ENCODE results near the gene TBL1XR1.

DNA sequence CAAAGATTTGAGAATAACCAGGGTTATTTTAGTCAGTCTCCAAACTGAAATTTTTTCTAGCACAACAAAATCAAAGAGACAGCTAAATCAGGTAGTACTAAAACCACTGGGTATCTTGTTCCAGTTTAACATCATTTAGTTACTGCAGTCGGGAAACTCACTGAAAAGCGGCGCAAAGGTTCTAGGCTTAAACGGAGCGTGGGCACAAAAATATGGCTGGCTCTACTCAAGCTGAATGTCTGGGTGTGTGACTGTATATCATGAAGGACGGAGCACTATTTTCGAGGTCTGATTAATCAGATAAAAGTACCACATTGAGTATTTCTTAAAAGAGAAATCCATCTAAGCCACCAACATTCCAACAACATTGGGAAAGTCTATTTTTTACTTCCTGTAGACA, 152.1 kb downstream of the TBL1XR1 start:
- TF ChIP-seq, protein P1, sequence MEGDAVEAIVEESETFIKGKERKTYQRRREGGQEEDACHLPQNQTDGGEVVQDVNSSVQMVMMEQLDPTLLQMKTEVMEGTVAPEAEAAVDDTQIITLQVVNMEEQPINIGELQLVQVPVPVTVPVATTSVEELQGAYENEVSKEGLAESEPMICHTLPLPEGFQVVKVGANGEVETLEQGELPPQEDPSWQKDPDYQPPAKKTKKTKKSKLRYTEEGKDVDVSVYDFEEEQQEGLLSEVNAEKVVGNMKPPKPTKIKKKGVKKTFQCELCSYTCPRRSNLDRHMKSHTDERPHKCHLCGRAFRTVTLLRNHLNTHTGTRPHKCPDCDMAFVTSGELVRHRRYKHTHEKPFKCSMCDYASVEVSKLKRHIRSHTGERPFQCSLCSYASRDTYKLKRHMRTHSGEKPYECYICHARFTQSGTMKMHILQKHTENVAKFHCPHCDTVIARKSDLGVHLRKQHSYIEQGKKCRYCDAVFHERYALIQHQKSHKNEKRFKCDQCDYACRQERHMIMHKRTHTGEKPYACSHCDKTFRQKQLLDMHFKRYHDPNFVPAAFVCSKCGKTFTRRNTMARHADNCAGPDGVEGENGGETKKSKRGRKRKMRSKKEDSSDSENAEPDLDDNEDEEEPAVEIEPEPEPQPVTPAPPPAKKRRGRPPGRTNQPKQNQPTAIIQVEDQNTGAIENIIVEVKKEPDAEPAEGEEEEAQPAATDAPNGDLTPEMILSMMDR (IDR thresholded peaks at IDR 0.05): no peak
- no peak for TF ChIP-seq POLR2A (IDR thresholded peaks at IDR 0.05)

Data from prostate gland (tissue), 2 donors.